Body of pancreas (tissue), 4 donors: ENCODE results near the gene CANX. TPM values are rescaled to one million over a fixed set of nuclear protein-coding genes. Genes with fewer than 3 reads are reported as not detected.

Experiments
- ATAC-seq: fragments of 150-250 bp; one replicate; pipeline ENCODE4 v1.9.1; 2016
- DNase-seq, 4 donors: peaks; one replicate each; pipeline ENCODE4 v3.0.0-alpha.2; 2019
- H3K27ac ChIP-seq, 4 donors: fragments of 200-600 bp; sonication (generic); 1 replicate in 3 of 4; 2 replicates in 1 of 4; pipeline versions ENCODE4 v1.5.1 to v1.6.1; 2016 to 2019; ENCODE audit warnings: mild to moderate bottlenecking in 1 of 4, mixed read lengths in 1 of 4, moderate library complexity in 1 of 4
- H3K27me3 ChIP-seq, 2 donors: fragments of 200-600 bp; sonication (generic); one replicate each; pipeline ENCODE4 v1.6.0; 2016; ENCODE audit warnings: mild to moderate bottlenecking in 1 of 2
- H3K36me3 ChIP-seq, 2 donors: fragments of 200-600 bp; sonication (generic); replicated peaks in 1 of 2; 2 replicates each; pipeline ENCODE4 v1.5.1; 2016; ENCODE audit warnings: low read depth in 2 of 2; ENCODE audit not compliant: insufficient read depth in 1 of 2
- H3K4me1 ChIP-seq: fragments of 200-600 bp; sonication (generic); one replicate; pipeline ENCODE4 v1.6.0; 2016
- H3K4me3 ChIP-seq, 2 donors: fragments of 200-600 bp; sonication (generic); 1 replicate in 1 of 2; 2 replicates in 1 of 2; pipeline ENCODE4 v1.5.1; 2016 to 2019
- H3K9me3 ChIP-seq, 3 donors: fragments of 200-600 bp; sonication (generic); 1 replicate in 2 of 3; 2 replicates in 1 of 3; pipeline ENCODE4 v1.5.1; 2016
- CTCF ChIP-seq, 7 experiments: fragments of 450-650 bp in 4 of 7; fragments of 200-600 bp in 3 of 7; sonication (generic) in 3 of 7; IDR thresholded peaks; one replicate each; pipeline ENCODE4 v1.5.1; 2016 to 2019; ENCODE audit warnings: antibody characterized with exemption in 7 of 7
- POLR2A ChIP-seq, 3 donors: fragments of 450-650 bp; IDR thresholded peaks; one replicate each; pipeline ENCODE4 v1.6.1; 2016; ENCODE audit warnings: antibody characterized with exemption in 3 of 3, mild to moderate bottlenecking in 2 of 3
- WGBS, 2 donors: methylation state at CpG; one replicate each; pipeline ENCODE4 v1.1.5; 2017; 5-methylcytosine and 5-hydroxymethylcytosine counted together
- intact Hi-C: fragments of 100-400 bp; cut with DNase I; formaldehyde crosslinking; loops from one replicate; pipeline ENCODE4 v1.15.1; 2023
- total RNA-seq, 2 donors: library from RNA; depleted of rRNA; stranded (reverse); fragments of >200 nt; gene quantifications; one replicate each; pipeline ENCODE4 v1.1.0, GENCODE V29; 2016

CANX gene
- total RNA-seq, 2 donors from 2014 or later = 262 to 401 TPM

- ATAC-seq (no peak), DNase-seq (no peak)
- peaks cover 20 to 40% of the 10 kb centered on the region in 2 donors for H3K36me3 ChIP-seq
- no peak overlapping the region for H3K4me3 ChIP-seq
- H3K27ac ChIP-seq = no peak overlapping the region
- no peaks in the 10 kb centered on the region for H3K27me3 ChIP-seq
- intact Hi-C loops = no loop called here
- WGBS, 2 donors = 82 to 91% methylated on average over 4 of the region's 4 CpGs
- H3K9me3 ChIP-seq = no peaks in the 10 kb centered on the region
- TF ChIP-seq CTCF (IDR thresholded peaks at IDR 0.05) (no peak), POLR2A (IDR thresholded peaks at IDR 0.05) (no peak)
- H3K4me1 ChIP-seq = peaks cover 9% of the 10 kb centered on the region
Observed at GRCh38 chr5:179771311-179771895, 72.6 kb downstream of the CANX start.

- TF ChIP-seq POLR2A (IDR thresholded peaks at IDR 0.05) = no peak
- TF ChIP-seq CTCF (IDR thresholded peaks at IDR 0.05) = no peak
- intact Hi-C loops = no loop called here
- DNase-seq = no peak
- no peak for ATAC-seq
- Histone ChIP-seq H3K27me3 (no peaks in the 10 kb centered on the region), H3K4me3 (no peak overlapping the region), H3K9me3 (no peaks in the 10 kb centered on the region), H3K4me1 (no peaks in the 10 kb centered on the region), H3K27ac (no peak overlapping the region), H3K36me3 (peaks cover 24 to 40% of the 10 kb centered on the region in 2 donors)
- 74 to 98% methylated on average over 6 of the region's 6 CpGs for whole genome bisulfite sequencing, 2 donors
Observed at GRCh38 chr5:179772351-179772750, 73.6 kb downstream of the CANX start.

- intact Hi-C loops = no loop called here
Observed at GRCh38 chr5:179773686-179774040, 74.9 kb downstream of the CANX start.

GRCh38 chr5:179774442-179774841 lies 75.7 kb downstream of the CANX start:
- Histone ChIP-seq H3K4me3 (no peak overlapping the region), H3K9me3 (no peaks in the 10 kb centered on the region), H3K27ac (no peak overlapping the region), H3K36me3 (peaks cover 24 to 35% of the 10 kb centered on the region in 2 donors), H3K27me3 (no peaks in the 10 kb centered on the region), H3K4me1 (no peaks in the 10 kb centered on the region)
- intact Hi-C loops = no loop called here
- TF ChIP-seq CTCF (IDR thresholded peaks at IDR 0.05) = no peak
- WGBS, 2 donors = 95% methylated on average over 12 of the region's 12 CpGs; no CpG with 5 or more reads in 1 of the 2 donors
- no peak for DNase-seq
- no peak for ATAC-seq

More at GRCh38 chr5:179773686-179774040, 74.9 kb downstream of the CANX start:
- Histone ChIP-seq H3K27ac (no peak overlapping the region), H3K4me3 (no peak overlapping the region), H3K36me3 (peaks cover 24 to 40% of the 10 kb centered on the region in 2 donors), H3K4me1 (no peaks in the 10 kb centered on the region), H3K9me3 (no peaks in the 10 kb centered on the region), H3K27me3 (no peaks in the 10 kb centered on the region)
- no peak for DNase-seq
- no peak for TF ChIP-seq CTCF (IDR thresholded peaks at IDR 0.05)
- no peak for TF ChIP-seq POLR2A (IDR thresholded peaks at IDR 0.05)
- no peak for ATAC-seq
- WGBS, 2 donors = 93 to 94% methylated on average over 9 of the region's 9 CpGs

- no peak for TF ChIP-seq CTCF (IDR thresholded peaks at IDR 0.05)
- no peak for TF ChIP-seq POLR2A (IDR thresholded peaks at IDR 0.05)
- Histone ChIP-seq H3K27ac (no peak overlapping the region), H3K4me1 (no peaks in the 10 kb centered on the region), H3K9me3 (no peaks in the 10 kb centered on the region), H3K36me3 (peaks cover 22 to 30% of the 10 kb centered on the region in 2 donors), H3K4me3 (no peak overlapping the region), H3K27me3 (no peaks in the 10 kb centered on the region)
- ATAC-seq = no peak
- DNase-seq = no peak
- 88 to 90% methylated on average over 9 to 11 of the region's 11 CpGs for WGBS, 2 donors
- intact Hi-C loops = no loop called here
Observed at GRCh38 chr5:179776411-179776938, 77.7 kb downstream of the CANX start.
